Glomerular visceral epithelial cell (primary cell): Measurements from ENCODE around the gene TBATA.

Source experiments
- DNase-seq: peaks from one replicate; pipeline ENCODE4 v3.0.0-alpha.2; 2016; ENCODE audit errors: extremely low spot score

The TBATA gene

GRCh38 chr10:70761031-70761601 lies 24.1 kb downstream of the TBATA start:
- DNase-seq: no peak

- no peak for DNase-seq
Observed at GRCh38 chr10:70760271-70760787, 24.8 kb downstream of the TBATA start.

- DNase-seq: no peak
Observed at GRCh38 chr10:70759781-70760180, 25.4 kb downstream of the TBATA start.

GRCh38 chr10:70758757-70759514 lies 26.2 kb downstream of the TBATA start:
- peak; percentile 70 for DNase-seq

GRCh38 chr10:70757856-70758255 lies 27.3 kb downstream of the TBATA start:
- DNase-seq: no peak

GRCh38 chr10:70756700-70757360 lies 28.3 kb downstream of the TBATA start:
- peak; percentile 9 for DNase-seq

- peak; percentile 13 for DNase-seq
Observed at GRCh38 chr10:70753841-70754621, 31.1 kb downstream of the TBATA start.

GRCh38 chr10:70753026-70753663 lies 32.0 kb downstream of the TBATA start:
- no peak for DNase-seq

- no peak for DNase-seq
Observed at GRCh38 chr10:70752571-70752970, 32.6 kb downstream of the TBATA start.

GRCh38 chr10:70751991-70752390 lies 33.2 kb downstream of the TBATA start:
- no peak for DNase-seq

- DNase-seq: no peak
Observed at GRCh38 chr10:70751356-70751755, 33.8 kb downstream of the TBATA start.

GRCh38 chr10:70750156-70750703 lies 34.9 kb downstream of the TBATA start:
- DNase-seq: no peak

- DNase-seq: no peak
Observed at GRCh38 chr10:70749756-70750155, 35.4 kb downstream of the TBATA start.

GRCh38 chr10:70748801-70749573 lies 36.2 kb downstream of the TBATA start:
- DNase-seq: no peak

- no peak for DNase-seq
Observed at GRCh38 chr10:70748305-70748704, 36.9 kb downstream of the TBATA start.

- no peak for DNase-seq
Observed at GRCh38 chr10:70747192-70747965, 37.8 kb downstream of the TBATA start.

GRCh38 chr10:70745555-70745954 lies 39.6 kb downstream of the TBATA start:
- DNase-seq: no peak

GRCh38 chr10:70744617-70745143 lies 40.5 kb downstream of the TBATA start:
- DNase-seq: no peak

GRCh38 chr10:70743879-70744278 lies 41.3 kb downstream of the TBATA start:
- DNase-seq: no peak
